Fibroblast of upper back skin (primary cell): ENCODE measurements around the gene SPOCK1.
A peak's percentile ranks its signal among the peaks of the same experiment; 100 is the strongest.

Source experiments
- DNase-seq: peaks from one replicate; pipeline ENCODE4 v3.0.0-alpha.2; 2013

The SPOCK1 gene

GRCh38 chr5:137357436-137357835 is 141.7 kb downstream of the SPOCK1 start:
- no peak for DNase-seq

- DNase-seq: no peak
Measured at GRCh38 chr5:137356127-137356526, 143.0 kb downstream of the SPOCK1 start.

GRCh38 chr5:137355708-137356107 is 143.4 kb downstream of the SPOCK1 start:
- DNase-seq: no peak

- DNase-seq: no peak
Measured at GRCh38 chr5:137352095-137352494, 147.0 kb downstream of the SPOCK1 start.

- DNase-seq: no peak
Measured at GRCh38 chr5:137350791-137351190, 148.3 kb downstream of the SPOCK1 start.

GRCh38 chr5:137348759-137349158 is 150.4 kb downstream of the SPOCK1 start:
- no peak for DNase-seq

- no peak for DNase-seq
Measured at GRCh38 chr5:137347865-137348264, 151.3 kb downstream of the SPOCK1 start.

- DNase-seq: no peak
Measured at GRCh38 chr5:137346281-137346680, 152.8 kb downstream of the SPOCK1 start.

- no peak for DNase-seq
Measured at GRCh38 chr5:137345396-137345795, 153.7 kb downstream of the SPOCK1 start.

- DNase-seq: peak; percentile 77
Measured at GRCh38 chr5:137344723-137345322, 154.3 kb downstream of the SPOCK1 start.

GRCh38 chr5:137344021-137344420 is 155.1 kb downstream of the SPOCK1 start:
- no peak for DNase-seq

- DNase-seq: peak; percentile 10
Measured at GRCh38 chr5:137342764-137343163, 156.4 kb downstream of the SPOCK1 start.

- DNase-seq: no peak
Measured at GRCh38 chr5:137341831-137342230, 157.3 kb downstream of the SPOCK1 start.

GRCh38 chr5:137340881-137341280 is 158.2 kb downstream of the SPOCK1 start:
- no peak for DNase-seq

GRCh38 chr5:137336565-137337120 is 162.5 kb downstream of the SPOCK1 start:
- no peak for DNase-seq

GRCh38 chr5:137336161-137336560 is 163.0 kb downstream of the SPOCK1 start:
- DNase-seq: no peak

GRCh38 chr5:137335493-137335892 is 163.6 kb downstream of the SPOCK1 start:
- no peak for DNase-seq

- DNase-seq: no peak
Measured at GRCh38 chr5:137333928-137334327, 165.2 kb downstream of the SPOCK1 start.

GRCh38 chr5:137333475-137333874 is 165.7 kb downstream of the SPOCK1 start:
- DNase-seq: no peak

GRCh38 chr5:137332296-137332695 is 166.8 kb downstream of the SPOCK1 start:
- DNase-seq: no peak

GRCh38 chr5:137329586-137330296 is 169.4 kb downstream of the SPOCK1 start:
- DNase-seq: no peak

- no peak for DNase-seq
Measured at GRCh38 chr5:137328991-137329390, 170.1 kb downstream of the SPOCK1 start.

- no peak for DNase-seq
Measured at GRCh38 chr5:137328463-137328862, 170.7 kb downstream of the SPOCK1 start.

GRCh38 chr5:137325721-137326120 is 173.4 kb downstream of the SPOCK1 start:
- DNase-seq: no peak
